Nephron progenitor cell (in vitro differentiated cells): ENCODE measurements around the gene SIRPB1.

Source experiments
- DNase-seq: peaks from one replicate; pipeline ENCODE4 v3.0.0; 2021
- H3K27ac Mint-ChIP-seq: 2 replicates; pipeline ENCODE4 v1.8.0; 2021; ENCODE audit warnings: mild to moderate bottlenecking, moderate library complexity, mixed read lengths
- H3K27me3 Mint-ChIP-seq: 2 replicates; pipeline ENCODE4 v1.8.0; 2021; ENCODE audit warnings: mild to moderate bottlenecking, low read depth, mixed read lengths; ENCODE audit not compliant: poor library complexity
- H3K36me3 Mint-ChIP-seq: 2 replicates; pipeline ENCODE4 v1.8.0; 2021; ENCODE audit warnings: low read depth, mixed read lengths
- H3K4me1 Mint-ChIP-seq: 2 replicates; pipeline ENCODE4 v1.8.0; 2021; ENCODE audit warnings: mixed read lengths
- H3K4me3 Mint-ChIP-seq: 2 replicates; pipeline ENCODE4 v1.8.0; 2021; ENCODE audit warnings: mild to moderate bottlenecking, moderate library complexity, mixed read lengths
- H3K9me3 Mint-ChIP-seq: 2 replicates; pipeline ENCODE4 v1.8.0; 2021; ENCODE audit warnings: mild to moderate bottlenecking, moderate library complexity, mixed read lengths
- CTCF ChIP-seq: fragments of 200-600 bp; sonication (generic); IDR thresholded peaks from 2 replicates; pipeline ENCODE4 v1.5.0; 2021; ENCODE audit warnings: antibody characterized with exemption

Gene SIRPB1

GRCh38 chr20:1619861-1620444, at the start of gene SIRPB1:
Gene SIRPB1, minus strand, starts transcription at chr20:1620009. Its CDS starts 65 bp downstream, at chr20:1619944.
- H3K27ac Mint-ChIP-seq = no peak within 1 kb of the TSS
- H3K4me3 Mint-ChIP-seq = no peak within 1 kb of the TSS
- DNase-seq = no peak
- H3K27me3 Mint-ChIP-seq = peaks cover 8% of the 10 kb centered on the region
- no peak for TF ChIP-seq CTCF
- H3K4me1 Mint-ChIP-seq = no peaks in the 10 kb centered on the region
- H3K9me3 Mint-ChIP-seq = peaks cover 10% of the 10 kb centered on the region
- no peaks in the 10 kb centered on the region for H3K36me3 Mint-ChIP-seq

- Mint-ChIP-seq H3K27me3 (peaks cover 6% of the 10 kb centered on the region), H3K9me3 (peaks cover 11% of the 10 kb centered on the region), H3K36me3 (no peaks in the 10 kb centered on the region), H3K27ac (no peak overlapping the region), H3K4me3 (no peak overlapping the region), H3K4me1 (peaks cover 1% of the 10 kb centered on the region)
- DNase-seq = no peak
- TF ChIP-seq CTCF = no peak
These were observed 49.5 kb upstream of the SIRPB1 start for GRCh38 chr20:1669304-1669703.

GRCh38 chr20:1667502-1668085, 47.8 kb upstream of the SIRPB1 start:
- Mint-ChIP-seq H3K4me3 (no peak overlapping the region), H3K4me1 (peaks cover 11% of the 10 kb centered on the region), H3K36me3 (no peaks in the 10 kb centered on the region), H3K27me3 (peaks cover 6% of the 10 kb centered on the region), H3K9me3 (peaks cover 11% of the 10 kb centered on the region), H3K27ac (no peak overlapping the region)
- TF ChIP-seq CTCF = no peak
- DNase-seq = no peak

- no peak for TF ChIP-seq CTCF
- Mint-ChIP-seq H3K4me1 (peaks cover 14% of the 10 kb centered on the region), H3K27ac (no peak overlapping the region)
These were observed 47.0 kb upstream of the SIRPB1 start for GRCh38 chr20:1666802-1667201.

GRCh38 chr20:1665345-1665744, 45.5 kb upstream of the SIRPB1 start:
- no peaks in the 10 kb centered on the region for H3K9me3 Mint-ChIP-seq
- DNase-seq = no peak
- no peak overlapping the region for H3K4me3 Mint-ChIP-seq
- H3K4me1 Mint-ChIP-seq = peaks cover 18% of the 10 kb centered on the region
- no peak overlapping the region for H3K27ac Mint-ChIP-seq
- no peaks in the 10 kb centered on the region for H3K36me3 Mint-ChIP-seq
- no peak for TF ChIP-seq CTCF
- peaks cover 17% of the 10 kb centered on the region for H3K27me3 Mint-ChIP-seq

More at GRCh38 chr20:1666802-1667201, 47.0 kb upstream of the SIRPB1 start:
- no peak overlapping the region for H3K4me3 Mint-ChIP-seq
- peaks cover 6% of the 10 kb centered on the region for H3K27me3 Mint-ChIP-seq
- H3K9me3 Mint-ChIP-seq = peaks cover 11% of the 10 kb centered on the region
- no peak for DNase-seq
- no peaks in the 10 kb centered on the region for H3K36me3 Mint-ChIP-seq

GRCh38 chr20:1664911-1665310, 45.1 kb upstream of the SIRPB1 start:
- Mint-ChIP-seq H3K27me3 (peaks cover 17% of the 10 kb centered on the region), H3K36me3 (no peaks in the 10 kb centered on the region), H3K9me3 (no peaks in the 10 kb centered on the region), H3K4me3 (no peak overlapping the region), H3K27ac (no peak overlapping the region), H3K4me1 (peaks cover 18% of the 10 kb centered on the region)
- TF ChIP-seq CTCF = no peak
- no peak for DNase-seq
